K562 (cell line): ENCODE measurements around the gene CD48. TPM values are rescaled to one million over a fixed set of nuclear protein-coding genes. Genes with fewer than 3 reads are reported as not detected.

Experiments
- CXXC5 ChIP-seq: fragments of 250-450 bp; sonication (Bioruptor Pico); IDR thresholded peaks from 2 replicates; pipeline ENCODE4 v1.8.0; 2022; ENCODE audit warnings: inconsistent platforms, mild to moderate bottlenecking, moderate library complexity
- EHMT2 ChIP-seq: fragments of 450-650 bp; IDR thresholded peaks from 2 replicates; pipeline ENCODE4 v1.6.1; 2018; ENCODE audit warnings: antibody characterized with exemption
- ESRRA ChIP-seq: fragments of 450-650 bp; IDR thresholded peaks from 2 replicates; pipeline ENCODE4 v1.6.1; 2014; ENCODE audit warnings: low read depth, mild to moderate bottlenecking, moderate library complexity, borderline replicate concordance
- LEF1 ChIP-seq: fragments of 450-650 bp; IDR thresholded peaks from 2 replicates; pipeline ENCODE4 v1.6.1; 2016; ENCODE audit warnings: mild to moderate bottlenecking
- MTF1 ChIP-seq: fragments of 250-450 bp; sonication (Bioruptor Pico); IDR thresholded peaks from 2 replicates; pipeline ENCODE4 v1.9.0; 2021; ENCODE audit warnings: moderate library complexity, mild to moderate bottlenecking, inconsistent platforms, borderline replicate concordance
- RBBP5 ChIP-seq: fragments of 200-600 bp; sonication (generic); IDR thresholded peaks from 2 replicates; pipeline ENCODE4 v1.6.1; 2012; ENCODE audit warnings: borderline replicate concordance, mild to moderate bottlenecking, low read length, control low read depth, inconsistent platforms; ENCODE audit not compliant: insufficient read depth, poor library complexity, severe bottlenecking
- SRSF1 ChIP-seq: fragments of 200-400 bp; formaldehyde crosslinking; IDR thresholded peaks from 2 replicates; pipeline ENCODE4 v1.6.1; 2017; ENCODE audit warnings: mild to moderate bottlenecking, low read depth, low read length, moderate library complexity
- SRSF9 ChIP-seq: fragments of 200-400 bp; formaldehyde crosslinking; IDR thresholded peaks from 2 replicates; pipeline ENCODE4 v1.6.1; 2017; ENCODE audit warnings: low read depth, low read length, borderline replicate concordance
- TAL1 ChIP-seq: fragments of 450-650 bp; IDR thresholded peaks from 2 replicates; pipeline ENCODE4 v1.6.1; 2016; ENCODE audit warnings: mild to moderate bottlenecking
- YBX1 ChIP-seq: fragments of 450-650 bp; IDR thresholded peaks from 2 replicates; pipeline ENCODE4 v1.7.1; 2016; ENCODE audit warnings: mild to moderate bottlenecking
- ZNF124 ChIP-seq: sonication (generic); formaldehyde crosslinking; IDR thresholded peaks from 2 replicates; pipeline ENCODE4 v1.8.1; 2022; ENCODE audit warnings: missing genetic modification reagents
- ZNF699 ChIP-seq: fragments of 250-450 bp; sonication (Bioruptor Pico); IDR thresholded peaks from 2 replicates; pipeline ENCODE4 v1.8.0; 2021; ENCODE audit warnings: mild to moderate bottlenecking, moderate library complexity; ENCODE audit not compliant: insufficient replicate concordance
- polyA plus RNA-seq, 8 experiments: library from polyadenylated mRNA; depleted of rRNA in 4 of 8; stranded (reverse) in 5 of 8; unstranded in 3 of 8; fragments of >200 nt; fragmentation: Nextera tagmentation in 2 of 8; fragmentation: Illumina TruSeq in 1 of 8; extraction: Ambion mirVana in 2 of 8; extraction: Trizol in 1 of 8; gene quantifications; 2 replicates each; pipeline versions ENCODE4 v1.2.1 to v1.2.3, GENCODE V29; 2011 to 2014; ENCODE audit warnings: inconsistent platforms in 1 of 8, missing spikeins in 1 of 8
- total RNA-seq, 7 experiments: library from RNA; depleted of rRNA in 6 of 7; stranded (reverse); fragments of >200 nt in 6 of 7; fragmentation: Illumina TruSeq in 2 of 7; extraction: Trizol in 2 of 7; gene quantifications; 2 replicates each; pipeline versions ENCODE4 v1.2.1 to v1.2.3, GENCODE V29; 2011 to 2021; ENCODE audit warnings: low replicate concordance in 1 of 7
- TF ChIP-seq, protein P1 (sequence below): IDR thresholded peaks from 2 replicates; pipeline ENCODE4 v1.6.1; 2014; ENCODE audit warnings: antibody characterized with exemption
- TF ChIP-seq, protein P2 (sequence below): conservative IDR thresholded peaks from 2 replicates; pipeline ENCODE4 v1.6.1; 2011; ENCODE audit warnings: low read depth, mild to moderate bottlenecking, low read length; ENCODE audit not compliant: control insufficient read depth
- TF ChIP-seq, protein P3 (sequence below): fragments of 250-450 bp; sonication (Bioruptor Pico); IDR thresholded peaks from 2 replicates; pipeline ENCODE4 v1.4.0; 2020; ENCODE audit warnings: mild to moderate bottlenecking, moderate library complexity, borderline replicate concordance
- TF ChIP-seq, protein P4 (sequence below): IDR thresholded peaks from 3 replicates; pipeline ENCODE4 v1.6.1; 2011; ENCODE audit warnings: borderline replicate concordance, mild to moderate bottlenecking; ENCODE audit not compliant: insufficient read length, insufficient read depth
- TF ChIP-seq, protein P5 (sequence below): fragments of 250-450 bp; sonication (Bioruptor Pico); IDR thresholded peaks from 2 replicates; pipeline ENCODE4 v1.8.0; 2022; ENCODE audit warnings: moderate library complexity, mild to moderate bottlenecking, inconsistent platforms
- TF ChIP-seq, protein P6 (sequence below): fragments of 200-800 bp; sonication (Bioruptor generic); IDR thresholded peaks from 2 replicates; pipeline ENCODE4 v1.6.1; 2017; ENCODE audit warnings: missing genetic modification characterization, missing compliant biosample characterization

The CD48 gene
- total and polyA plus RNA-seq, 9 of the 15 experiments (the other 6 are each of a cell fraction or from before 2014, with no cell fraction given): 0.10 to 0.42 (median 0.29) TPM; not detected in 3

DNA sequence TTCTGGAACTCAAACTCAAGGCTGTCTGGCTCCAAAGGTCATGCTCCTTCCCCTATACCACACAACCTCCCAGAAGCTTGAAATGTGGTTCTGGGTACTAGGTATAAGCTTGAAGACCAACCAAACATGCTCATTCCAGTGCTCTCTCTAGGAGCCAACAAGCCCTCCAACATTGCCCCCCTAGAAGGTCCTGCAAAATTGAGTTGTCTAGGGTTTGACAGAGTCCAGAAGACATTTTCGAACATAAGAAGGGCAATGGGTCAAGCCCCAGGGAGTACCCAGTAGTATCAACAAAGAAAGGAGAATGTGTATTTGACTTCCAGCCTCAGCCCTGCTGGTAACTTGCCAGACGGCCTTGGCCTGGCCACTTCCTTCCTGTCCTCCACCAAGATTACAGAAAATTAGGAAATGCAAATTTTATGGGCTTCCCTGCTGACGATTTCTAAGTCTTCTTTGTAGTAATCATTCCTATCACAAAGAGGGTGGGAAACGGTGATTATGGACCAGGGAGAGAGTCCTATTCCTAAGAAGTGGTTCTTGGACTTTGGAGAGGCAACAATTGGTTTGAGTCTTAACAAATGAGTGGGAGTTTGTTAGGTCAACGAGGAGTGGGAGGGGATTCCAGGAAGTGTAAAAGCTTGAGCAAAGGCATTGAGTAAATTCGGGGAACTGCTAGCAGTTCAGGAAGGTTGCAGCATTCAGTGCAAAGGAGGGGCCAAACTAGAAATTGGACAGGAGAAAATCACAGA, 46.1 kb downstream of the CD48 start (continued):
- TF ChIP-seq TAL1: no peak
- TF ChIP-seq YBX1: no peak
- peak; percentile 68 for TF ChIP-seq RBBP5
- peak; percentile 21; the same call in 1 of the 2 replicates for TF ChIP-seq CXXC5 (CRISPR knock-in tag)
- TF ChIP-seq ZNF124 (CRISPR knock-in tag): no peak
- TF ChIP-seq, protein P1, sequence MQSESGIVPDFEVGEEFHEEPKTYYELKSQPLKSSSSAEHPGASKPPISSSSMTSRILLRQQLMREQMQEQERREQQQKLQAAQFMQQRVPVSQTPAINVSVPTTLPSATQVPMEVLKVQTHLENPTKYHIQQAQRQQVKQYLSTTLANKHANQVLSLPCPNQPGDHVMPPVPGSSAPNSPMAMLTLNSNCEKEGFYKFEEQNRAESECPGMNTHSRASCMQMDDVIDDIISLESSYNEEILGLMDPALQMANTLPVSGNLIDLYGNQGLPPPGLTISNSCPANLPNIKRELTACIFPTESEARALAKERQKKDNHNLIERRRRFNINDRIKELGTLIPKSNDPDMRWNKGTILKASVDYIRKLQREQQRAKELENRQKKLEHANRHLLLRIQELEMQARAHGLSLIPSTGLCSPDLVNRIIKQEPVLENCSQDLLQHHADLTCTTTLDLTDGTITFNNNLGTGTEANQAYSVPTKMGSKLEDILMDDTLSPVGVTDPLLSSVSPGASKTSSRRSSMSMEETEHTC: no peak
- TF ChIP-seq, protein P2, sequence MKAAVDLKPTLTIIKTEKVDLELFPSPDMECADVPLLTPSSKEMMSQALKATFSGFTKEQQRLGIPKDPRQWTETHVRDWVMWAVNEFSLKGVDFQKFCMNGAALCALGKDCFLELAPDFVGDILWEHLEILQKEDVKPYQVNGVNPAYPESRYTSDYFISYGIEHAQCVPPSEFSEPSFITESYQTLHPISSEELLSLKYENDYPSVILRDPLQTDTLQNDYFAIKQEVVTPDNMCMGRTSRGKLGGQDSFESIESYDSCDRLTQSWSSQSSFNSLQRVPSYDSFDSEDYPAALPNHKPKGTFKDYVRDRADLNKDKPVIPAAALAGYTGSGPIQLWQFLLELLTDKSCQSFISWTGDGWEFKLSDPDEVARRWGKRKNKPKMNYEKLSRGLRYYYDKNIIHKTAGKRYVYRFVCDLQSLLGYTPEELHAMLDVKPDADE: no peak
- peak; percentile 53; the same call in 1 of the 2 replicates for TF ChIP-seq ESRRA
- no peak for TF ChIP-seq MTF1 (CRISPR knock-in tag)
- TF ChIP-seq, protein P3, sequence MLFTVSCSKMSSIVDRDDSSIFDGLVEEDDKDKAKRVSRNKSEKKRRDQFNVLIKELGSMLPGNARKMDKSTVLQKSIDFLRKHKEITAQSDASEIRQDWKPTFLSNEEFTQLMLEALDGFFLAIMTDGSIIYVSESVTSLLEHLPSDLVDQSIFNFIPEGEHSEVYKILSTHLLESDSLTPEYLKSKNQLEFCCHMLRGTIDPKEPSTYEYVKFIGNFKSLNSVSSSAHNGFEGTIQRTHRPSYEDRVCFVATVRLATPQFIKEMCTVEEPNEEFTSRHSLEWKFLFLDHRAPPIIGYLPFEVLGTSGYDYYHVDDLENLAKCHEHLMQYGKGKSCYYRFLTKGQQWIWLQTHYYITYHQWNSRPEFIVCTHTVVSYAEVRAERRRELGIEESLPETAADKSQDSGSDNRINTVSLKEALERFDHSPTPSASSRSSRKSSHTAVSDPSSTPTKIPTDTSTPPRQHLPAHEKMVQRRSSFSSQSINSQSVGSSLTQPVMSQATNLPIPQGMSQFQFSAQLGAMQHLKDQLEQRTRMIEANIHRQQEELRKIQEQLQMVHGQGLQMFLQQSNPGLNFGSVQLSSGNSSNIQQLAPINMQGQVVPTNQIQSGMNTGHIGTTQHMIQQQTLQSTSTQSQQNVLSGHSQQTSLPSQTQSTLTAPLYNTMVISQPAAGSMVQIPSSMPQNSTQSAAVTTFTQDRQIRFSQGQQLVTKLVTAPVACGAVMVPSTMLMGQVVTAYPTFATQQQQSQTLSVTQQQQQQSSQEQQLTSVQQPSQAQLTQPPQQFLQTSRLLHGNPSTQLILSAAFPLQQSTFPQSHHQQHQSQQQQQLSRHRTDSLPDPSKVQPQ (CRISPR knock-in tag): no peak
- peak; percentile 84 for TF ChIP-seq EHMT2
- TF ChIP-seq, protein P4, sequence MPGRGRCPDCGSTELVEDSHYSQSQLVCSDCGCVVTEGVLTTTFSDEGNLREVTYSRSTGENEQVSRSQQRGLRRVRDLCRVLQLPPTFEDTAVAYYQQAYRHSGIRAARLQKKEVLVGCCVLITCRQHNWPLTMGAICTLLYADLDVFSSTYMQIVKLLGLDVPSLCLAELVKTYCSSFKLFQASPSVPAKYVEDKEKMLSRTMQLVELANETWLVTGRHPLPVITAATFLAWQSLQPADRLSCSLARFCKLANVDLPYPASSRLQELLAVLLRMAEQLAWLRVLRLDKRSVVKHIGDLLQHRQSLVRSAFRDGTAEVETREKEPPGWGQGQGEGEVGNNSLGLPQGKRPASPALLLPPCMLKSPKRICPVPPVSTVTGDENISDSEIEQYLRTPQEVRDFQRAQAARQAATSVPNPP: no peak
- TF ChIP-seq SRSF9: no peak
- peak; percentile 84 for TF ChIP-seq LEF1
- TF ChIP-seq, protein P5, sequence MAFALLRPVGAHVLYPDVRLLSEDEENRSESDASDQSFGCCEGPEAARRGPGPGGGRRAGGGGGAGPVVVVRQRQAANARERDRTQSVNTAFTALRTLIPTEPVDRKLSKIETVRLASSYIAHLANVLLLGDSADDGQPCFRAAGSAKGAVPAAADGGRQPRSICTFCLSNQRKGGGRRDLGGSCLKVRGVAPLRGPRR: no peak
- no peak for TF ChIP-seq SRSF1
- no peak for TF ChIP-seq ZNF699
- TF ChIP-seq, protein P6, sequence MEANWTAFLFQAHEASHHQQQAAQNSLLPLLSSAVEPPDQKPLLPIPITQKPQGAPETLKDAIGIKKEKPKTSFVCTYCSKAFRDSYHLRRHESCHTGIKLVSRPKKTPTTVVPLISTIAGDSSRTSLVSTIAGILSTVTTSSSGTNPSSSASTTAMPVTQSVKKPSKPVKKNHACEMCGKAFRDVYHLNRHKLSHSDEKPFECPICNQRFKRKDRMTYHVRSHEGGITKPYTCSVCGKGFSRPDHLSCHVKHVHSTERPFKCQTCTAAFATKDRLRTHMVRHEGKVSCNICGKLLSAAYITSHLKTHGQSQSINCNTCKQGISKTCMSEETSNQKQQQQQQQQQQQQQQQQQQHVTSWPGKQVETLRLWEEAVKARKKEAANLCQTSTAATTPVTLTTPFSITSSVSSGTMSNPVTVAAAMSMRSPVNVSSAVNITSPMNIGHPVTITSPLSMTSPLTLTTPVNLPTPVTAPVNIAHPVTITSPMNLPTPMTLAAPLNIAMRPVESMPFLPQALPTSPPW (CRISPR knock-in tag): peak; percentile 67
